Right lobe of liver (tissue), 6 donors: ENCODE data around the gene CBY1. TPM values are rescaled to one million over a fixed set of nuclear protein-coding genes. Genes with fewer than 3 reads are reported as not detected.
"Not testable (repeated sequence)": the region's sequence is repeated elsewhere in the genome, so short reads cannot be mapped to it uniquely, and the experiment has no call there.

ENCODE experiments used
- ATAC-seq, 4 donors: fragments of 200-7000 bp; cut with Tn5 transposase; one replicate each; pipeline ENCODE4 v1.9.1; 2020; ENCODE audit warnings: mild to moderate bottlenecking in 4 of 4, moderate library complexity in 4 of 4
- DNase-seq, 3 donors: peaks; one replicate each; pipeline ENCODE4 v3.0.0-alpha.2; 2020
- H3K27ac ChIP-seq, 3 donors: fragments of 200-600 bp; one replicate each; pipeline ENCODE4 v1.8.0; 2022
- H3K27me3 ChIP-seq, 2 donors: fragments of 200-600 bp; one replicate each; pipeline ENCODE4 v1.8.0; 2022
- H3K36me3 ChIP-seq, 4 donors: fragments of 200-600 bp; sonication (generic) in 1 of 4; one replicate each; pipeline versions ENCODE4 v1.5.1 to v1.8.0; 2017 to 2022; ENCODE audit warnings: control low read depth in 1 of 4
- H3K4me1 ChIP-seq, 4 donors: fragments of 200-600 bp; sonication (generic) in 1 of 4; one replicate each; pipeline versions ENCODE4 v1.5.1 to v1.8.0; 2017 to 2022; ENCODE audit warnings: control low read depth in 1 of 4
- H3K4me3 ChIP-seq, 3 donors: fragments of 200-600 bp; one replicate each; pipeline ENCODE4 v1.8.0; 2022
- H3K9me3 ChIP-seq, 4 donors: fragments of 200-600 bp; sonication (generic) in 1 of 4; one replicate each; pipeline versions ENCODE4 v1.5.1 to v1.8.0; 2017 to 2022; ENCODE audit warnings: control low read depth in 1 of 4
- POLR2A ChIP-seq: fragments of 450-650 bp; IDR thresholded peaks from one replicate; pipeline ENCODE4 v1.6.1; 2017; ENCODE audit warnings: antibody characterized with exemption, mild to moderate bottlenecking
- WGBS: methylation state at CpG from one replicate; pipeline ENCODE4 v1.1.6; 2018; ENCODE audit warnings: low coverage, low lambda C conversion rate; ENCODE audit not compliant: insufficient coverage; ENCODE audit errors: missing lambda C conversion rate; 5-methylcytosine and 5-hydroxymethylcytosine counted together
- intact Hi-C, 2 donors: fragments of 100-400 bp; cut with DNase I; formaldehyde crosslinking; loops; one replicate each; pipeline versions ENCODE4 v1.11.2 to v1.14.1; 2022
- total RNA-seq, 6 experiments: library from RNA; depleted of rRNA in 2 of 6; stranded (reverse); fragments of >200 nt in 2 of 6; fragmentation: NEBNext Ultra II Directional in 3 of 6; extraction: Animal tissue kit (Norgen Biotek cat#: 25700) in 3 of 6; gene quantifications; one replicate each; pipeline versions ENCODE4 v1.1.0 to v1.2.4, GENCODE V29; 2016 to 2023
- TF ChIP-seq, protein P1 (sequence below), 4 donors: fragments of 200-600 bp in 3 of 4; fragments of 450-650 bp in 1 of 4; IDR thresholded peaks; one replicate each; pipeline versions ENCODE4 v1.5.1 to v1.8.0; 2016 to 2022; ENCODE audit warnings: antibody characterized with exemption in 4 of 4, mild to moderate bottlenecking in 2 of 4
- donor health status: DM: no; HTN: yes; CAD: no.
- donor health status: DM: no; HTN: no; CAD: no.
- donor health status: DM: no; HTN: no; CAD: no.
- donor health status: DM: no; HTN: yes; CAD: no.
- donor health status: DM: no; HTN: yes; CAD: no.

CBY1 gene
- total RNA-seq, 6 experiments from 2014 or later, result 6.1 to 14.4 (median 11.6) TPM

DNA sequence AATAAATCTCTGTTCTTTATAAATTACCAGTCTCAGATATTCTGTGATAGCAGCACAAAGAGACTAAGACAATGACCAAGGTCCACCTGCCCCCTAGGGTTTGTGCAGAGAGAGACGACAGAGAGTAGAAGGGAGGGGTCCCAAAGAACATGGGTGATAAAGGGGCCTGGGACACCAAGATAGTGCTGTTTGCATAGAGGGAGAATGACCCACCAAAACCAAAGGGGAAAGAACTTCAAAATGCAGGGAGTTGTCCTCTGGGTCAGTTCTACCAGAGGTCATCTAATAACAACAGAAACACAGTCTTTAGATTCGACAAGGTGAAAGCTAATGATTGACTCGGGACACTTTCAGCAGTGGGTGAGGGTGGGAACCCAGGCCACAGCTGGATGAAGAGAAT lies 23.9 kb upstream of the CBY1 start:
- intact Hi-C loops, result no loop called here
- no peaks in the 10 kb centered on the region for H3K36me3 ChIP-seq
- ATAC-seq (no peak), DNase-seq (no peak)
- H3K27ac ChIP-seq, result no peak overlapping the region
- H3K9me3 ChIP-seq, result no peaks in the 10 kb centered on the region
- WGBS, result 19% methylated on average over 3 of the region's 3 CpGs
- no peaks in the 10 kb centered on the region for H3K4me1 ChIP-seq
- TF ChIP-seq POLR2A, result no peak
- TF ChIP-seq, protein P1, sequence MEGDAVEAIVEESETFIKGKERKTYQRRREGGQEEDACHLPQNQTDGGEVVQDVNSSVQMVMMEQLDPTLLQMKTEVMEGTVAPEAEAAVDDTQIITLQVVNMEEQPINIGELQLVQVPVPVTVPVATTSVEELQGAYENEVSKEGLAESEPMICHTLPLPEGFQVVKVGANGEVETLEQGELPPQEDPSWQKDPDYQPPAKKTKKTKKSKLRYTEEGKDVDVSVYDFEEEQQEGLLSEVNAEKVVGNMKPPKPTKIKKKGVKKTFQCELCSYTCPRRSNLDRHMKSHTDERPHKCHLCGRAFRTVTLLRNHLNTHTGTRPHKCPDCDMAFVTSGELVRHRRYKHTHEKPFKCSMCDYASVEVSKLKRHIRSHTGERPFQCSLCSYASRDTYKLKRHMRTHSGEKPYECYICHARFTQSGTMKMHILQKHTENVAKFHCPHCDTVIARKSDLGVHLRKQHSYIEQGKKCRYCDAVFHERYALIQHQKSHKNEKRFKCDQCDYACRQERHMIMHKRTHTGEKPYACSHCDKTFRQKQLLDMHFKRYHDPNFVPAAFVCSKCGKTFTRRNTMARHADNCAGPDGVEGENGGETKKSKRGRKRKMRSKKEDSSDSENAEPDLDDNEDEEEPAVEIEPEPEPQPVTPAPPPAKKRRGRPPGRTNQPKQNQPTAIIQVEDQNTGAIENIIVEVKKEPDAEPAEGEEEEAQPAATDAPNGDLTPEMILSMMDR (IDR thresholded peaks at IDR 0.05), result no peak
- H3K27me3 ChIP-seq, result no peaks in the 10 kb centered on the region
- H3K4me3 ChIP-seq, result no peak overlapping the region

DNA sequence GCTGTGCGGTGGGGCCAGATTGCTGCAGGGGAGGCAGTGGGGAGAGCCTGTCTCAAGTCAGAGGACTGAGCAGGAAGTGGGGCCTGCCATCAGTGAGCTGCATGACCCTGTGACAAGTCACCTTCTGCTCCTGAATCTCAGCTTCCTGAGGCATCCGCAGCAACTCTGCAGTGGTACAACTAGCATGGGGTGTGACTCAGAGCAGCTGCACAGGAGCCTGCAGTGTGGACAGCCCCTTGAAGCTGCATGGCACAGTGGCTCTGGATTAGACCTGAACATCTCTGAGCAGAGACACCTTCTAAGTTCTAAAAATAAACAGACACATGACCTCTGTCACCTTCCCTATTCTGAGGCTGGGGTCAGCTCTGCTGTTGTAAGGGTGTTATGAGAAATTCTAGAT lies 18.2 kb upstream of the CBY1 start:
- Histone ChIP-seq H3K4me1 (no peaks in the 10 kb centered on the region), H3K27ac (no peak overlapping the region), H3K36me3 (no peaks in the 10 kb centered on the region), H3K4me3 (no peak overlapping the region), H3K27me3 (no peaks in the 10 kb centered on the region), H3K9me3 (no peaks in the 10 kb centered on the region)
- no peak for TF ChIP-seq POLR2A
- TF ChIP-seq, protein P1 (IDR thresholded peaks at IDR 0.05), result no peak
- no peak for DNase-seq
- intact Hi-C loops, result no loop called here
- WGBS, result 100% methylated on average over 1 of the region's 2 CpGs
- no peak for ATAC-seq

DNA sequence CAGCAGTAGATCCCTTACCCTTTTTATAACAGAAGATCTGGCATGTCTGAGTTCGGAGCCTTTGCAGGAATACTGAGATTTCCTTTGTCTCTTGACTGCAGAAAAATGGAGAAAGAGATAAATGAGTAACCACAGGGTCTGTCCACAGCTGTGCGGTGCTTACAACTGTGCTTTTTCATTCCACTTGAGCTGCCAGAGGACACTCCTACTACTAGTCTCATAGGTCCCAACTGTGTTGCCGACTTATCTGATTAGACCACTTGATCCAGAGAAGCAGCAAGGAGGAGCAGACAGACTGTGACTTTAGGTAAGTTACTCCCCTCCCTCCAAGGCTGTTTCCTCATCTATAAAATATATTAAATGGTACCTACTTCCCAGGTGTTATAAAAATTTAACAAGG lies 17.7 kb upstream of the CBY1 start:
- no peaks in the 10 kb centered on the region for H3K9me3 ChIP-seq
- H3K4me3 ChIP-seq, result no peak overlapping the region
- H3K27ac ChIP-seq, result no peak overlapping the region
- TF ChIP-seq POLR2A, result no peak
- TF ChIP-seq, protein P1 (IDR thresholded peaks at IDR 0.05), result no peak
- H3K4me1 ChIP-seq, result no peaks in the 10 kb centered on the region
- intact Hi-C loops, result no loop called here
- ATAC-seq, result no peak
- no peaks in the 10 kb centered on the region for H3K36me3 ChIP-seq
- no peak for DNase-seq
- WGBS, result 61% methylated on average over 3 of the region's 3 CpGs
- no peaks in the 10 kb centered on the region for H3K27me3 ChIP-seq

DNA sequence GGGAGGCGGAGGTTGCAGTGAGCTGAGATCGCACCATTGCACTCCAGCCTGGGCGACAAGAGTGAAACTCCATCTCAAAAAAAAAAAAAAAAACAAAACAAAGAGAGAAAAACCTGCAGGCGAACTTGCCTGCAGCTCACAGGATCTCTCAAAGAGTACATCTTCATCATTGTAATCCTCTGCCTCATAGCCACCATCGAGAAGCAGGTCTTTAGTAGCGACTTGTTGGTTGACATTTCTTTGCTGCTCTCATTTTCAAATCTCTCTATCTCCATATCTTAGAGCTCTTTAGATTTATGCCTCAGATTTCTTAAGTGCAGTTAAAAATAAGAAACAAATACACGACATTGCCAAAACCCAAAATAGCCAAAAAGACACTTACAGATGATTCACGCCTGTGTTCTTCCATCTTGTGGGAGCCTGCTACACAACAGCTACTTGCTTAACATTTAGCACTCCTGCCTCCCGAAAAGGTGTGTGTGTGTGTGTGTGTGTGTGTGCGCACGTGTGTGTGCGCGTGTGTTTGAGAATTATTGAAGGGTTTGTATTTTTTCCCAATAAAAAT lies 14.9 kb upstream of the CBY1 start:
- intact Hi-C loops, result no loop called here
- H3K36me3 ChIP-seq, result no peaks in the 10 kb centered on the region
- ATAC-seq, result no peak
- TF ChIP-seq POLR2A, result no peak
- TF ChIP-seq, protein P1 (IDR thresholded peaks at IDR 0.05), result no peak
- H3K27ac ChIP-seq, result no peak overlapping the region
- DNase-seq, result no peak
- H3K27me3 ChIP-seq, result no peaks in the 10 kb centered on the region
- no peak overlapping the region for H3K4me3 ChIP-seq
- no peaks in the 10 kb centered on the region for H3K9me3 ChIP-seq
- no peaks in the 10 kb centered on the region for H3K4me1 ChIP-seq
- WGBS, result 89% methylated on average over 12 of the region's 13 CpGs

DNA sequence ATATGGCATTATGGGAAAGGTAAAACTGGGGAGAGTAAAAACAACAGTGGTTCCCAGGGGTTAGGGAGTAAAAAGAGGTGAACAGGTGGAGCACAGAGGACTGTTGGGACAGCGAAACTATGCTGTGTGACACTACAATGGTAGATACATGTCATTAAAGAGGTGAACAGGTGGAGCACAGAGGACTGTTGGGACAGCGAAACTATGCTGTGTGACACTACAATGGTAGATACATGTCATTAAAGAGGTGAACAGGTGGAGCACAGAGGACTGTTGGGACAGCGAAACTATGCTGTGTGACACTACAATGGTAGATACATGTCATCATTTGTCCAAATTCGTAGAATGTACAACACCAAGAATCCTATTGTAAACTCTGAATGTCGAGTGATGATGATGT lies 12.2 kb upstream of the CBY1 start:
- H3K27ac ChIP-seq, H3K4me3 ChIP-seq, intact Hi-C loops, H3K9me3 ChIP-seq, H3K36me3 ChIP-seq, H3K4me1 ChIP-seq, H3K27me3 ChIP-seq, DNase-seq: not testable (repeated sequence)
- ATAC-seq, result peak in 2 of 4 donors; percentile 67 to 80
- WGBS, result 84% methylated on average over 5 of the region's 5 CpGs
